UCSD-AML1 (cell line): Measurements from ENCODE around the gene RRBP1.
"Not testable (repeated sequence)": the region's sequence is repeated elsewhere in the genome, so short reads cannot be mapped to it uniquely, and the experiment has no call there.

Experiments used
- DNase-seq: peaks from one replicate; lab custom pipeline; 2025; ENCODE audit not compliant: unreplicated experiment; lab: John Stamatoyannopoulos, UW

The RRBP1 gene

DNA sequence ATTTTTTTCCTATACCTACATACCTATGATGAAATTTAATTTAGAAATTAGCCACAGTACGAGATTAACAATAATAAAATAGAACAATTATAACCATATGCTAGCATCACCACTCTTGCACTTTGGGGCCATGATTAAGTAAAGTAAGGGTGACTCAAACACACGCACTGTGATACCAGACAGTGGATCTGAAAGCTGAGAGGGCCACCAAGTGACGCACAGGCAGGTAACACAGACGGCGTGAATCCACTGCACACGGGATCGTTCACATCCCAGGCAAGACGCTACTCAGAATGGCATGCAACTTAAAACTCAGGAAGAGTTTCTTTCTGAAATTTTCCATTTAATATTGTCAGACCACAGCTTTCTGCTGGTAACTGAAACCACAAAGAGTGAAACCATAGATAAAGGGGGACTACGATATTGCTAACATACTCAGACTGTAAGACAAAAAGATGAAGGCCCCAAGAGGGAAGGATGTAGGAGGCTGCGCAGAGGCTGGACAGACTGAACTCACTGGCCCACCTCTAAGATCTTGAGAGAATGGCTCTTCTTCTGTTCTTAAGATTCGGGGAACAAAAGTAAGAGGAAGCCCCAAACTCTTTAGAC, 17.9 kb downstream of the RRBP1 start:
- DNase-seq: no peak

DNA sequence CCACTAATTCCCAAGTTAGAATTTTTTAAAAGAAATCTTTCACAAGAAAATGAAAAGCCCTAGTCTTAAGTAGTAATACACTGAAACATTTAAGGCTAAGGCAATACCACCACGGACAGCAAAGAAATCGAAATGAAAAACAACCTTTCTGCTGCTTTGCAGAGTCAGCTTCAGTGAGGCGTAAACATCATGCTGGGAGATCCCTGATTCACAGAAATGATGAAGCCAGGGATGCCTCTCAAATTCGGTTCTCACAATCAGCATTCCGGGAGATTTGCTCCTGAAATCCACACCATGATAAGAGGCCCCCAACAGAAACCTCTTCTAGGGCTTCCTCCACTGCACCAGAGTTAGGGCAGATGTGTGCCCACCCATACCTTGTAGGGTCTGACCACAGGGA, 18.6 kb downstream of the RRBP1 start:
- no peak for DNase-seq

DNA sequence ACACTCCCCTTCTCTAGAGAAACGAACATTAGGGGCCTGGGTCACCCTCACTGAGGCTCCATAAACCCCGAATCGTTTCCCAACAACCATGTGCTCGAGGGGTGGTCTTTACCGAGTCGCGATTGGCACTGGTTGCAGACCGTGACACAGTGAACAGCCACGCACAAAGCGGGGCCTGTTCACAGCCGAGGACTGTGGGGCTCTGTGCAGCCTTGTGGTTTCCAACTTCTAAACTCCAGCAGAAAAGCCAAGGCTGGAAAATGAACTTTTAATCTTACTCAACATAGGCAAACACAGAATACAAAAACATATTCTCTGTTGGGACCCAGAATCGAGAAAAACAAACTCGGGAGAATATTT, 19.0 kb downstream of the RRBP1 start:
- DNase-seq: no peak

DNA sequence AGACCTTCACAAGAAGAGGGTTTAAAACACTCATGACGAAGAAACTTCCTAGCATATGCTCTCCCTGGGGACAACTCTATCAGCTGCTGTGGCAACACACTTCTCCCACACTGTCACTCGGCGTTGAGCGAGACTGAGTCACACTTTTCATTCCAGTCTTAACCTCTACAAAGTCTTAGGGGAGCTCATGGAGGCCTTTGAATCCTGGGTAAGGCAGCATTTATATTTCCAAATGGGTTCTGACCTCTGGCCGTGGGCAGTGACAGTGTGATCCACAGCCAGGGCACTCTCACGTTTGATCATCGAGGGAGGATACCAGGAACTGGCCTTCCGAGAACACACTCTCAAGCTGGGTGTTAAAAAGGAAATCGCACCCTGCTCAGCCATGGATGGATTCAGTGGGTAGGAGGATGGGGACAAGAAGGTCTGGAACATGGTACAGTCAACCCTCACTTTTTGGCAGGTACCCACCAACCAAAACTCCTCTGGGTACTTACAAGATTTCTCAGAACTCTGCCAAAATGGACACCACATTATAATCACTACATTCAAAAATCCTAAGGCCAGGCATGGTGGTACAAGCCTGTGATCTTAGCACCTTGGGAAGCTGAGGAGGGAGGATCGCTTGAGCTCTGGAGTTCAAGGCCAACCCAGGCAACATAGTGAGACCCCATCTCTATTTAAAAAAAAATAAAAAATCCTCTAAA, 19.6 kb downstream of the RRBP1 start:
- DNase-seq: no peak

DNA sequence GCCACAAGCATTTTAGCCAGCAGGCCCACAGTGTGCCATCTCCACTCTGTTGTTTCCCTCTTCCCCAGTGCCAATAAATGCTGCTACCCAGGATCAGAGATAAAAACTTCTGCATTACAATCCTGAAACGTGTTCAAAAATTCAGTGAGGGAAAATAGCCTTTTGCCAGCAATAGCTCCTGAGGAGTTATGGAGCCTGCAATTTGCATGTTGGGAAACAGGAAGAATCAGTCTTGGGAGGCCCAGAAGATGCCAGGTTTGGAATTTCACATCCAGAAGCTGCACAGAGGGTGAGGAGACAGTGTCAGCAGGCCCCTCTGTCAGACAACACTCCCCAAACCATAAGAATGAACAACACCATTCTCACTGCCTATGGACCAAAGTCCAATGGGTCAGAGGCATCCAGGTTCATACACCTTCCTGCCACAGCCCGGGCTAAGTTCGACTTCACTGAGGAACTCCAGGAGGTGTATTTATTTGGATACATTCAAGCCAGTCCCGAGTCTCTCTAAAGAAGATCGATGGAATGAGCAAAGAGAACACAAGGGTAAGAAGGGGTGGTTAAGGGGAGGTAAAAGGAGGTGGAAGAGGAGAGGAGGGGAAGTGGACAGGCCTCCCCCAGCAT, 20.8 kb downstream of the RRBP1 start:
- DNase-seq: no peak

DNA sequence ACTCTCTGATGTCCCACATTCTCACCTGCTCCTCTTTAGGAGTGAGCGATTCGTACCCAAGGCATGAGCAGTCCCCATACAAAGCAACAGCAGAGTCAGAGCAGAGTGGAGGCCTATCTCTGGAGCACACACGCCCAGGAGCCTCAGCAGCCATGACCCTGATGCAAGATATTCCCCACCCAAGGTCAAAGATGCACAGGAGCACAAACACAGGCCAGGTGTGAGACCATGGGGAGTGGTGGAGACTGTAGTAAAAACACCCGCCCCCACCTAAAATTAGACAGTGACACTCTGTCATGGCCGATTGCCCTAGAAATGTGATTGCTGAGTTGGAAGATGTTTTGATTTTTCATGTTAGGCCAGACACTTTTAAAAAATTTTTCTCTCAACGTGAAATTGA, 21.4 kb downstream of the RRBP1 start:
- no peak for DNase-seq

DNA sequence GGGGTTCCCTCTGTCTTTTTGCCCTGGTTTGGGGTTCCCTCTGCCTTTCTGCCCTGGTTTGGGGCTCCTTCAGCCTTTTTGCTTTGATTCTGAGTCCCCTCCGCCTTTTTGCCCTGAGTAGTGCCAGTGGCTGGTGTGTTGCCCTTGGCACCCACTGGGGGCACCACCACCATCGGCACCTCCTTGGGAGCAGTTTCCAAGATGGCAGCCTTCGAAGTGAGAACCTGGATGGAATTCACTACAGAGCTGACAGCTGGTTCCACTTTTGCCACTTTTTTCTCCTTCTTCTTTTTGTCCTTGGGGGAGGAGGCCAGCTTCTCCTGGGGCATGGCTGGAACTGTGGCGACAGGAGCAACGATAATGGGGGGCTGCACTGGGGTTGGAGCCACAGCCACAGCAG, 22.2 kb downstream of the RRBP1 start:
- DNase-seq: no peak

DNA sequence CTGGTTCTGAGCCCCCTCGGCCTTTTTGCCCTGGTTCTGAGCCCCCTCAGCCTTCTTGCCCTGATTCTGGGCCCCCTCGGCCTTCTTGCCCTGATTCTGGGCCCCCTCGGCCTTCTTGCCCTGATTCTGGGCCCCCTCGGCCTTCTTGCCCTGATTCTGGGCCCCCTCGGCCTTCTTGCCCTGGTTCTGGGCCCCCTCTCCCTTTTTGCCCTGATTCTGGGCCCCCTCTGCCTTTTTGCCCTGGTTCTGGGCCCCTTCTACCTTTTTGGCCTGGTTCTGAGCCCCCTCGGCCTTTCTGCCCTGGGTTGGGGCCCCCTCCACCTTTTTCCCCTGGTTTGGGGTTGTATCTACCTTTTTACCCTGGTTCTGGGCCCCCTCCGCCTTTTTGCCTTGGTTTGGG, 22.7 kb downstream of the RRBP1 start:
- not testable (repeated sequence) for DNase-seq

DNA sequence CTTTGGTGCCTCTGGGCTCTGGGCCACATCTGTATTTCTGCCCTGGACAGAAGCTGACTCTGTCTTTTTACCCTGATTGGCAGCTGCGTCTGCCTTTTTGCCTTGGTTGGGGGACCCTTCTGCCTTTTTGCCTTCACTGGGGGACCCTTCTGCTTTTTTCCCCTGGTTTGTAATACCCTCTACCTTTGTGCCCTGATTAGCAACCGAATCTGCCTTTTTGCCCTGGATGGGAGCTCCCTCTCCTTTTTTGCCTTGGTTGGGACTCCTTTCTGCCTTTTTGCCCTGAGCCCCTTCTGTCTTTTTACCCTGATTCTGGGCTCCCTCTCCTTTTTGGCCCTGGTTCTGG, 23.4 kb downstream of the RRBP1 start:
- DNase-seq: no peak

DNA sequence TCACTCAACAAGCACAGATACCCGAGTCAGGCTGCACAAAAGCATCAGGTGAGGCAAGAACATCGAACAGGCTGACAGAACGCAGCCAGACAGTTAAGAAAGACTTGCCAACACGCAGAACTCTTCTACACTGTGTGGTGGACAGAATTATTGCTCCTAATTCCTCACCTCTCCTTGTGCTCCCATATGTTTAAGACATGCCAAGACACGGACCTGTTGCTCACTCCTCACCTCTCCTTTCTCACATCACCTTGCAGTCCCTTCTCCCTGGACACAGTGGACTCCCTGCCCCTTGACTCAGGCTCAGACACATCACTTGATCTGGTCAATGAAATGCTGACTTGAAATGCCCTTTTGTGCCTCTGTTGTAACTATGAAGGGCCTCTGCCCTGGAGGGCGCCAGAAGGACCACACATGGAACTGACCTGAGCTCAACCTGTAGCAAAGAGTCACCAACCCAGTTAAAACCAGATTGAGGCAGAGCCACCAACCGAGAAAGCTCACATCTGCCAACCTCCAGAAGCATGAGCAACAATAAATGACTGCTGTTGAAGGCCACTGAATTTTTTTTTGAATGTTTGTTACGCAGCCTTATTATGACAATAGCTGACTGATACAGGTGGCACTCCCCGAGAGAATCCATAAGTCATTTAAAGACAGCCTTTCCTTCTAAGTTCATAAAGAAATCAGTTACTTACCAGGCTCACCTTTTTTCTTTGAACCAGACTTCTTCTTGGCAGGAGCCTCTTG, 24.0 kb downstream of the RRBP1 start:
- no peak for DNase-seq

DNA sequence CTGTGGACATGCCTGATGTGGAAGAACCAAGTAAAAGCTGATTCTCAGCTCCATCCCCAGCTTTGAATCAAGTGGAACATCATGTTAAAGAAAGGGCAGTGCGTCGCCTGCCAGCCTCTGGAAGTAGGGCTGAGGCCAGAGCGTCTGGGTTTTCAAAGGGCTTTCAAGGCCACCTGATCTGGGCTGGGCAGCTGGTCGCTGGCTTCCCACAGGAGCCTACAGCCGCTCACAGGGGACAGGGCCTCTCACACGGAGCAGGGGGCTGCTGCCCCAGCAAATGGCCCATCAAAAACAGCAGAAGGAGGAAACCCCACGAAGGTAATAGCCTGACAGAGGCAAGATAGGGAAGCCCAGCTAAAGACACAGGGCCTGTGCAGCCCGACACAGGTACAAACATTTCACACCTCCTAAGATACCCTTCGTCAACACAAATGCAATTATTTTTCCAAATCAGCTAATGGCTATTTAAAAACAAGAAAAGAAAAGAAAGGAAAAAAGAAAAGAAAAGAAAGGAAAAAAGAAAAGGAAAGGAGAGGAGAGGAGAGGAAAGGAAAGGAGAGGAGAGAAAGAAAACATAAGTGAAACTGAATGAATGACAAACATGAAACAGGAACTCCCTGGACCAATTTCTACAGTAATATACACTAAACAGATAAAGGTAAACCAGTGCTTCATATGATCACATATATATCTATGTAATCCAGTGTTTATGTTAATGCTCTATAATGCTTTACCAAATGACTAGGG, 24.8 kb downstream of the RRBP1 start:
- DNase-seq: no peak

DNA sequence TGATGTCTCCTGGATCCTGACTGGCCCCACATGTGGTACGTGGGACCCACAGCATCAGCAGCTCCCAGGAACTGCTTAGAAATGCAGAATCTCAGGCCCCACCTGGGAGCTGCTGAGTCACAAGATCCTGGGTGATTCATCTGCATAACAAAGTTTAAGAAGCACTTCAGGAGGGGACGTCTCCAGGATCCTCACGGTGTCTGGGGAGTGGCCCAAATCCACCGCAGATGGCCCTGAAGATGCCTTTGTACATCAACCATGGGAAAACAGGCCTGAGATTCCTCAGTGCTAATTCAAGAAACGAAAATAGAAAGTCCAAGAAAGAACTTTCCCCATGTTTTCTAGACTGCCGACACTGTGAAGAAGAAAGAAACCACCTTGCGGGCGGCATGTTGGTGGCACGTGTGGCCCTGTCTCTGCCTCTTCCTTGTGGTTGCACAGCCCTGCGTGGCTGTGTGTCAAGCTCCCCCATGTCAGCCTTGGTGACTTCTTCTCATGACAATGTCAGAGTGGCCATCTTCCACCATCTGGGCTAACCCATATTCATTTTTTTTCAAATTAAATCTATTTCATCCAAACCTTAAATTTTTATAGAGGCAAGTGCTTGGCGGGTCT, 26.1 kb downstream of the RRBP1 start:
- no peak for DNase-seq

DNA sequence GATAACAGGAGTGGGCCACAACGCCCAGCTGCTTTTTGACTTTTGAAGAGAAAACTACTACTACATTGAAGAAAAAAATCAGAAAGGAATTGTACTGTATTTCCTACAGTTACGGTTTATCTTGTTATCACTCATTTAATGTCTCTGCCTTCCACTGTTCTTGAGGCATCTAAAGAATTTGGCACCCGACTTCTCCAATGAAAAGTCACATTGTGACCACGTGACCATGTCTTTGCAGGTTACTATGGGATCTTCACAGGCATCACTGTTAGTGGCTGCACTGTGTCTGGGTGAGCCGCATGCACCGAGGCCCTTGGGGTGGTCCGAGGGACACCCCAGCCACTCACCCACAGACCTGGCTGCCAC, 26.8 kb downstream of the RRBP1 start:
- no peak for DNase-seq

DNA sequence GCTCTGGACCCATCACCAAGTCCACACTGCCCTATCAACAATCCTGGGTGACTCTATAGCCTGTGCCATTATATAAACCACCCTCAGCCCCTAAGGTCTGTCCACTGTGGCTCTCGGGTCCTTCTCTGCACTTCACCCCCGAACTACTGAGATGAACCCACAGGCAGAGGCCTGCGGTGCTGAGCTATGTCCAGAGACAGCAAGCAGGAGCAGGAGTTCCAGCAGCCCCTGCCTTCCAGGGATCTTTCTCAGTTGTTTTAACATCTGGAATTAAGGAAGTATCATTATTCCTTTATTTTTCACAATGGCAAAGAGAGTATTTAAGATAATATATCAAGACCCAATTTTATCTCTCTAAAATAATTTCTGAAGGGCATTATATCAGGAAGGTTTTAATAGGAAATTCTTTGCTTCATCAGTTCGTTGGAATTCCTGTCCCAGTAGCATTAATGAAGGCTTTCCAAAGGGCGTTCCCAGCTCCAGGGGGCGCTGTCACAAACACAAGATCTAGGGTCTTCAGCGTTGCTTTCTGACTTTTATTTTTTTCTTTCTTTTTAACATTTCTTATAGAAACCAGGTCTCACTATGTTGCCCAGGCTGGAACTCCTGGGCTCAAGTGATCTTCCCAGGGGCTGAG, 27.3 kb downstream of the RRBP1 start:
- DNase-seq: peak; percentile 36

DNA sequence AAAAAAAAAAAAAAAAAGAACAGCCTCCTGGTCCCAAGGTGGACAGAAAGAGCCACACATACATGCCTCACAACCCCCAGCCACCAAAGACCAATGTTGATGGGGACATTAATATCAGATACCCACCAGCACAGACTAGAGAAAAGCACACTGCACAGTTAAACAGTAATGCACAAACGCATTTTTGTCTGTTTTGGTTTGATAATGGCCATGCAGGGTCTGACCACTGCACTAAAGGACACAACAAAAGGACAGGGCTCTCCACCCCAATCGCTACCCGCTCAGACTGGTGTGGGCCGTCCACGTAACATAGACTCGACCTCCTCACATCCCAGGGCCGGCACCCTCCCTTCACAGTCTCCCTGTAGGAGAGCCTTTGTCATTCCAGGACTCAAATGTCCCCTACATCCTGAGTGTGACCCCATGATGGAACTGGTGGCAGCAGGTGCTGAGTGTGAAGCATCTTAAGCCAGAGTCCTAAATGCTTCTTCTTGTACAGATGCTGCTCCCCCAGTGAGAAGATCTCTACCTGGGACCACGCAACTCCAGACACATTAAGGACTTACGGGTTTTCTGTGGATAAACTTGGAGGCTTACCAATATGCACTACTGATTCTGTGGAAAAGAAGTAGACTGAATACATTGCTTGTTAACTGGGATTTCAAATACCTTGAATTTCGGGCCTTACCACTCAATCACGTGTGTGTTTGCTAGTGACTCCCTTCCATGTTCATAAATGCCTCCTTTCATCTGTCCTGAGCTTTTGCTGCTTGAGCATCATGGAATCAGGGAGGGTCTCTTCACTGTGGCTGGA, 28.0 kb downstream of the RRBP1 start:
- DNase-seq: no peak

DNA sequence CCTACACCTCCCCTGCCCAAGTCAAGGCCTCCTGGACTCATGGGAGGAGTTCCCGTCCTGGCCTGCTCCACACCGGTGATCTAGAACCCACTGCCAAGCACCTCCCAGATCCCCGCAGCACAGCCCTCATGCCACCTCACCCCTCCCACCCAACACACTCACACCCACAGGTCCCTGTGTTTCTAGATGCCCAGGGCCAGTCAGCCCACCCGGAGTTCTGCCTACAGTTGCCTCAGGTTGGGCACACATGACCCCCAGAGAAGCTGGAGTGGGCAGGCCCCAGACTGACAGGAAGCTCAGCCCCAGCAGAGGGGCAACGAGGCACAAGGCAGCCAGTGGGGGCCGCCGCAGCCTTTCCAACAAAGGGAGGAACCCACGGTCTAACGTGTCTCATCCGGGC, 29.6 kb downstream of the RRBP1 start:
- no peak for DNase-seq

DNA sequence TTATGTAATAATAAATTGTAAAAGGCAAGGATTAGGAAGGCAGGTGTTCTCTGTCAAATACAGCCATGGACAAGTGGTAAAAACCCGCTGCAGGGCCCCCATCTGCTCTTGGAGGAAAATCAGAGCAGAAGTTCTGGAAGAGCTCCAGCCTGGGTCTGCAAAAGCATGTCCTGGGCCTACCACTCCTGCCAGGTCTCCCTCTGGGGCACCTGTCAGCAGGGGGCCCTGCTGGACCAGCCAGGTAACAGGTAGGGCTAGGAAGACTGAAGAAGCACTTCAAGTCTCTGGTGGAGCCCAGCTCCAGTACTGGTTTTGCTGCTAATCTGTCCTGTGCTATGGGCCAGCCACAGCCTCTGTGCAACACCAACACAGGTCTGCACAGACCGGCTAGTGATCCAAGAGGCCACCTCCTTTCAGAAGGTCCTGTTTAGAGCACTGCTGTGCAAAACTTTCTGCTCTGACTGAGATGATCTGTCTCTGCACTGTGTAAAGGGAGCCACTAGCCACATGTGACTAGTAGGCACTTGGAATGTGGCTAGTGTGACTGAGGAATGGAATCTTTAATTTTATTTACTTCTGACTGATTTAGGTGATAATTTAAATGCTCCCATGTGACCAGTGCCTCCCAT, 30.2 kb downstream of the RRBP1 start:
- no peak for DNase-seq

DNA sequence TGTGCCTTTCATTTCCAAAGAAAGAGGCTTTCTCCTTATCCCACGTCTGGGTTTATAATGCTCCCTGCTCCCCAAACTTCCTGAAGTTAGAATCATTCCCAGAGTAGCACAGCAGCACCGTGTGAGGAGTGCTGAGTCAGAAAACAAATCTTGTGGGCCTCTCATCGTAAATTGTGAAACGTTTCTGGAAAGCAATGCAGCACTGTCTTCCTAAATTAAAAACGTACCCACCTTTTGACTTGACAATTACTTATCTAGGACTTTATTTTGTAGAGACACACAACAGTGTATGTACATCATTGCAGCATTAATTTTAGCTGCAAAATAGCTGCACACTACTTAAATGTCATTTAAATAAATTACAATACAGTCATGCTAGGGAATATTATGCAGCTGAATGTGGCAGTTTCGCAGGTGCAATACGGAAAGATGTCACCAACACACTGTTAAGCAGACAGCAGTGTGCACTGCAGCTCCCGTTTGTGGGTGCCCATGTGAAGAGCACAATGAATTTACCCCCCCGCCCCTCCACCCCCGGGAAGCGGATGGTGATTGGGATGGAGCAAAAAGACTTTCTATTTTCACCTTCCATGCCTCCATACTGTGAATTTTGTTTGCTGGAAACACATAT, 30.8 kb downstream of the RRBP1 start:
- no peak for DNase-seq
